DMS153 (cell line): ENCODE results near the gene CPOX.
"Not testable (repeated sequence)": the region's sequence is repeated elsewhere in the genome, so short reads cannot be mapped to it uniquely, and the experiment has no call there.

Experiments used
- DNase-seq: peaks from one replicate; lab custom pipeline; 2025; lab: John Stamatoyannopoulos, UW

CPOX gene

GRCh38 chr3:98593046-98593936, at the start of gene CPOX:
TSS of gene CPOX (minus strand) at chr3:98593611. CDS start at chr3:98593504, 107 bp downstream.
- DNase-seq, result peak; percentile 84

GRCh38 chr3:98642769-98643168, 49.4 kb upstream of the CPOX start:
- DNase-seq, result not testable (repeated sequence)

DNA sequence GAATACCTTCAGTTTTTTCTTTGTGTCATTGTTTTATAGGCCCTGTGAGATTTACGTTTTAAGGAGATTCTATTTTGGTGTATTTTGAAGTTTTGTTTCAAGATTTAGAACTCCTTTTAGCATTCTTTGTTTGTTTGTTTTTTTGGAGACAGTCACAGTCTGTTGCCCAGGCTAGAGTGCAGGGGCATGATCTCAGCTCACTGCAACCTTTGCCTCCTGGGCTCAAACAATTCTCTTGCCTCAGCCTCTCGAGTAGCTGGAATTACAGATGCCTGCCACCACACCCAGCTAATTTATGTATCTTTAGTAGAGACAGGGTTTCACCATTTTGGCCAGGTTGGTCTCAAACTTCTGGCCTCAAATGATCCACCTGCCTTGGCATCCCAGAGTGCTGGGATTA, 48.3 kb upstream of the CPOX start:
- not testable (repeated sequence) for DNase-seq

DNA sequence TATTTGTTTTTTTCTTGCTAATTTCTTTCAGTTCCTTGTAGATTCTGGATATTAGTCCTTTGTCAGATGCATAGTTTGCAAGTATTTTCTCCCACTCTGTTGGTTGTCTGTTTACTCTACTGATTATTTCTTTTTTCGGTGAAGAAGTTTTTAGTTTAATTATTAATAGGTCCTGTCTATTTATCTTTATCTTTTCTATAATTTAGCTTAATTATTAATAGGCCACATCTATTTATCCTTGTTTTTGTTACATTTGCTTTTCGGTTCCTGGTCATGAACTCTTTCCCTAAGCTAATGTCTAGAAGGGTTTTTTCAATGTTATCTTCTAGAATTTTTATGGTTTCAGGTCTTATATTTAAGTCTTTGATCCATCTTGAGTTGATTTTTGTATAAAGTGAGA, 45.1 kb upstream of the CPOX start:
- DNase-seq, result not testable (repeated sequence)

GRCh38 chr3:98630416-98630815, 37.0 kb upstream of the CPOX start:
- DNase-seq, result no peak

DNA sequence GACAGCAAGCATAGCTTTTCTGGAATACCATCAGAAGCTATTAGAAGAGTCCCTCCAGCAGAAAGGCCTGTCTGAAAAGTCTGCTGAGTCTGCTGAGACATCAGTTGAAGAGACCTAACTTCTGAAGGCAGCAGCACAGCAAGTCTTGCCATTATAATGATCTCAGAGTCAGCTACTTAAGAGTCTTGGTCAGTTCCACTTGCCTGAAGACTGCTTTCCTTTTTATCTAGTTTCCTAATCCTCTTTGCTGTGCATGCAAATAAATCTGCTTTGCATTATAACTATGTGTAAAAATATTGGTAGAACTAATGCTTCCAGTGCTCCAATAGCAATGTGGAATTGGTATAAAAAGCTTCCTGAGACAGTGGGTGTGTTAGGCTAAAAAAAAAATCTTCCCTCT, 34.9 kb upstream of the CPOX start:
- DNase-seq, result no peak

- DNase-seq, result no peak
Measured at GRCh38 chr3:98626151-98626550, 32.7 kb upstream of the CPOX start.

DNA sequence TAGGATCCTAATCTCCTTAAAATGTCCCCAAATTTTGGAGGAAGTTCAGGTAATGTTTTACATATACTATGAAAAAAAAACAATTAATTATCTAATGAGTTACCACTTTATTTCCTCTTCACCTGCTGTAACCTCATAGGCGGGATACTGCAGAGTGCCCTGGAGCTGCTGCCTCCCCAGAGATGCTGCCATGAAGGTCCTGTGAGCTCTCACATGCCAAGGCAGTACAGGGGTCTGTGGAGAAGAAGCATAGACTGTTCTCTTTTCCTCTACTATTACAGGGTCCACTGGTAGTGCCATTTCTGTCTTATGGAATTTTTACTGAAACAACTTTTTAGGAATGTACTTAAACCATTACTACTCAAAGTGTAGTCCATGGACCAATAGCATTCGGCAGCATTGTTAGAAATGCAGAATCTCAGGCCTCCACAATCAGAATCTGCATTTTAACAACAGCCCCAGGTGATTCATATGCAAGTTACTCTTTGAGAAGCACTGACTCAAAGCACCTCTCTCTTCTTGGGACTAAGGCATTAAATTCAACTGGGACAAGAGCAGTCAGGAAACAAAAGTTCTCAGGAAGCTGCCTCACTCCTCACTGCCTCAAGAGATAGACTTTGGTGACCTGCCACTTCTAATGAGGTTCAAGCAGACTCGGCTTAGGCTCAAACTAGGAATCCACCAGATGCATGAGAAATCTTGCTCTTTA, 30.3 kb upstream of the CPOX start:
- DNase-seq, result no peak

DNA sequence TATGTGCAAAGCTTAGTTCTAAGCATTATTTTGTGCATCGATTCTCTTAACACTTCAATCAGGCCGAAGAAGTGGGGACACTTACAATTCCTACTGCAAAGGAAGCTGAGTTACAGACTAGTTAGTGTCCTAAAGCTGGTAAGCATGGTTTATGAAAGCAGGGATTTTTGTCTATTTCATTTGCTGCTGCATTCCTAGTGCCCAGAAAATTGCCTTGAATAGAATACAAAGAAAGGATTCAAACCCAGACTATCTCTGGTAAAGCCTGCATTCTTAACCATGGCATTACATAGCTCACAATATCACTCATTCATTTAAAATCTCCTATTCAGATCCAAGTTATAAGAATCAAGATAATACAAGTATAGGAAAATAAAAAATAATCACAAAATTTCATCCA, 24.4 kb upstream of the CPOX start:
- no peak for DNase-seq

DNA sequence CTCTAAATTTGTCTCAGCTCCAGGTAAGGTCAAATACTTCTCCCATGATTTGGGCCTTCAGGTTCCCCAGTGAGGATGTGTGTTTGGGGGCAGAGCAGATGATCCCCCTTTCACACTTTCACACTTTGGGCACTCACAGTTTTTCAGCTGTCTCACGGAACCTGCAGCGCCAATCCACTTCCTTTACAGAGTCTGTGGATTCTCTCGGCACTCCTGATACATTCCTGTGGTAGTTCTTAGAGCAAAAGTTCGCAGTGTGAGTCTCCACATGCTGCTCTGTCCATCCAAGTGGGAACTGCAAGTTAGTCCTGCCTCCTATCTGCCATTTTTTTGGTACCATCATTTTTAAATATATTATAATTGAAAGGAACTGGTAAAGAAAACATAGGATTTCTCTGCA, 20.2 kb upstream of the CPOX start:
- no peak for DNase-seq

GRCh38 chr3:98612996-98613517, 19.6 kb upstream of the CPOX start:
- no peak for DNase-seq

- no peak for DNase-seq
Measured at GRCh38 chr3:98612587-98612986, 19.2 kb upstream of the CPOX start.

- DNase-seq, result no peak
Measured at GRCh38 chr3:98608029-98608428, 14.6 kb upstream of the CPOX start.

- no peak for DNase-seq
Measured at GRCh38 chr3:98603580-98603979, 10.2 kb upstream of the CPOX start.

DNA sequence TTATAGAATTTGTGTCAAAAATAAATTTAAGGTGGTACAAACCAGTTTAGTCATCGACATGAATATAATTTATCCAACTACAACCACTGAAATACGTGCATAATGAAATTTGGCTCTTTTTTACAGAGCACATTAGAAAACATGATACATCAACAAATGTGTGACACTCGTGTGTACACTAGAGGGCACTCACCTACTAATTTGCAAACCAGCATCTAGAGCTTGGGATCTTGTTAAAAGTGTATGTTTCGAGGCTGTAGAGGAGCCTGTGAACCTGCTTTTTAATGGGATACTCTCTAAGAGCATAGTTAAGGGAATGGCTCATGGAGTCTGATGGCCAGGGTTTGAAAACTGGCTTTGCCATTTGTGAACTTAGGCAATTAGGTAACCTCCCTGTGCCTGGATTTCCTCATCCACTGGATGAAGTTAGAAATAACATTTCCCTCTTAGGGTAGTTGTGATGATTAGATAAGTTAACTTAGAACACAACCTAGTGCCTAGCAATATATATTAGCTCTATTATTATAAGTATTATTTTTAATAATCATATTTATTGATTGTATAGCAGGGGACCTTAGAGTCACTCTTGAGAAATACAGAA, 8.8 kb upstream of the CPOX start:
- DNase-seq, result peak; percentile 33

DNA sequence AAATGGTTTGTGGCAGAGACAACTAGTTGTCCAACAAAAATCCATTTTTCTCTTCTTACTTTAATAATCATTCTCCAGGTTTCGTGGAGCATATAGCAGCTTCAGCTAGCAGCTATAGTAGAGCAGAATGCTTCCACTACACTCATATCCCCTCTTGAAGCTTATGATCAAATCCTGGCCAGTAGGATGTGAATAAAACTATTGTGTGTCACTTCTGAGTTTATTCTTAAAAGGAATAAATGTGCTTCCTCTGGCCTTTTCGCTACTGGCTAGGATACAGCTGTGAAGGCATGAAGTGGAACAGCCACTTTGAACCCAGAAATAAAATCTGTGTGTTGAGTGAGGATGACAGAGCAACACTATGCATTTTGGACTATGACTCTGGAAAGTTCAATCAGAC, 7.8 kb upstream of the CPOX start:
- DNase-seq, result no peak

GRCh38 chr3:98600412-98601095, 7.1 kb upstream of the CPOX start:
- no peak for DNase-seq

DNA sequence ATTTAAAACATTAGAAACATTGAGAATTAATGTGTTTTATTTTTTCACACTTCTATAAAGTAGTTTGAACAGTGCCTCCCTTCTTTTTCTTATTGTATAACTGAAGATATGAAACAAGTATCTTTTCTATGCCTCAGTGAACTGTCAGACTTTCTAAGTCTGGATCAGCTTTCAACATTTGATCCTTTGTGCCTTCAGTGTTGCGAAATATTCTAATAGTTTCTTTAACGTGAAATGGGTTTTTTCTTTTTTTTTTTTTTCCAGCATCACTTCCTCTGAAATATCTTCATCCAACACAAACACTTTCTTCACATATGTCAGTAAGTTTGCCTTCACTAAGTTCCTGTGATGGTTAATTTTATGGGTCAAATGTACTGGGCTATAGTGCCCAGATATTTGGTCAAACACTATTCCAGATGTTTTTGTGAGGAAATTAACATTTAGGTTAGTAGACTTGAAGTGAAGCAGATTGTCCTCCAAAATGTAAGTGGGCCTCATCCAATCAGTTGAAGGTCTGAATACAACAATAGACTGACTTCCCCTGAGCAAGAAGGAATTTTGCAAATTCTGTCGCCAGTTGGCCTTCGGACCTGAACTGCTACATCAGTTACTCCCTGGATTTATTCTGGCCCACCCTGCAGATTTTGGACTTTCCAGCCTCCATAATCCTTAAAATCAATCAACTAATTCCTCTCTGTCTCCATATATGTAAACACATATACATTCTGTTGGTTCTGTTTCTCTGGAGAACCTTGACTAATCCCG, 6.4 kb upstream of the CPOX start:
- no peak for DNase-seq

GRCh38 chr3:98598492-98598891, 5.1 kb upstream of the CPOX start:
- DNase-seq, result no peak

- no peak for DNase-seq
Measured at GRCh38 chr3:98596541-98597500, 3.4 kb upstream of the CPOX start.
